HCT116 (cell line): ENCODE data around the gene MPHOSPH6.

Source experiments
- CTCF ChIP-seq, 3 experiments: fragments of 200-600 bp in 1 of 3; sonication (generic) in 1 of 3; IDR thresholded peaks in 2 of 3; conservative IDR thresholded peaks in 1 of 3; 2 replicates each; pipeline ENCODE4 v1.5.1; 2012 to 2017; ENCODE audit warnings: low read depth in 2 of 3, low read length in 2 of 3, antibody characterized with exemption in 1 of 3, borderline replicate concordance in 1 of 3, control low read depth in 1 of 3, mild to moderate bottlenecking in 1 of 3, mixed read lengths in 1 of 3, mixed run types in 1 of 3, moderate library complexity in 1 of 3; ENCODE audit not compliant: insufficient read depth in 1 of 3
- ELF1 ChIP-seq: IDR thresholded peaks from 2 replicates; pipeline ENCODE4 v1.6.1; 2012; ENCODE audit warnings: low read depth, borderline replicate concordance
- EZH2 ChIP-seq: fragments of 200-600 bp; sonication (generic); IDR thresholded peaks from 2 replicates; pipeline ENCODE4 v1.6.1; 2017; ENCODE audit warnings: antibody characterized with exemption, mixed run types
- POLR2A ChIP-seq: IDR thresholded peaks from 2 replicates; pipeline ENCODE4 v1.7.0; 2011; ENCODE audit warnings: borderline replicate concordance; ENCODE audit not compliant: insufficient read depth, insufficient read length; ENCODE audit errors: extremely low read depth
- SRF ChIP-seq: IDR thresholded peaks from 2 replicates; pipeline ENCODE4 v1.6.1; 2012; ENCODE audit warnings: low read depth
- ZBTB33 ChIP-seq: IDR thresholded peaks from 2 replicates; pipeline ENCODE4 v1.6.1; 2011; ENCODE audit warnings: mild to moderate bottlenecking, low read length, moderate library complexity; ENCODE audit not compliant: insufficient replicate concordance; ENCODE audit errors: extremely low read depth
- ZNF274 ChIP-seq: fragments of 200-500 bp; sonication (Bioruptor generic); IDR thresholded peaks from 2 replicates; pipeline ENCODE4 v1.6.1; 2014; ENCODE audit warnings: mild to moderate bottlenecking, low read depth, low read length, inconsistent platforms

- no peak for TF ChIP-seq ELF1
- TF ChIP-seq POLR2A, result no peak
- no peak for TF ChIP-seq EZH2
- no peak for TF ChIP-seq CTCF (IDR thresholded peaks at IDR 0.05 in 2 of 3, conservative IDR thresholded peaks at IDR 0.05 in 1 of 3; ENCODE audit: borderline replicate concordance in 1 of 3, insufficient read depth in 1 of 3, low read depth in 2 of 3, low read length in 2 of 3)
- no peak for TF ChIP-seq SRF
- no peak for TF ChIP-seq ZBTB33
- no peak for TF ChIP-seq ZNF274
Measured at GRCh38 chr16:82177555-82177954, 7.5 kb upstream of the MPHOSPH6 start.
